ENCODE data around the gene UBE2K. TPM values are rescaled to one million over a fixed set of nuclear protein-coding genes. Genes with fewer than 3 reads are reported as not detected.
A peak's percentile ranks its signal among the peaks of the same experiment; 100 is the strongest.

The UBE2K gene
- total and polyA plus RNA-seq, 2 of the 13 experiments (the other 11 are each of a cell fraction or from before 2014, with no cell fraction given) = 36.2 to 81.0 TPM

GRCh38 chr4:39697740-39698423 lies at the start of gene UBE2K (continued):
- no peak for TF ChIP-seq REST (IDR thresholded peaks at IDR 0.05; ENCODE audit: borderline replicate concordance in 1 of 2, low read depth in 1 of 2, low read length in 2 of 2)
- no peak for TF ChIP-seq ZNF614 (CRISPR knock-in tag; IDR thresholded peaks at IDR 0.05; ENCODE audit: borderline replicate concordance)
- TF ChIP-seq ZSCAN12 (CRISPR knock-in tag; IDR thresholded peaks at IDR 0.05) = peak; percentile 79; the same call in 1 of the 2 replicates
- peak; percentile 90 for TF ChIP-seq SKI (IDR thresholded peaks at IDR 0.05; ENCODE audit: partially characterized antibody)
- no peak for TF ChIP-seq ZNF775 (CRISPR knock-in tag; IDR thresholded peaks at IDR 0.05; ENCODE audit: borderline replicate concordance)
- peak; percentile 60; the same call in 1 of the 2 replicates for TF ChIP-seq ZNF567 (CRISPR knock-in tag; IDR thresholded peaks at IDR 0.05; ENCODE audit: borderline replicate concordance)
- no peak for TF ChIP-seq ZNF530 (CRISPR knock-in tag; IDR thresholded peaks at IDR 0.05; ENCODE audit: low read depth)
- no peak for TF ChIP-seq ZNF572 (CRISPR knock-in tag; IDR thresholded peaks at IDR 0.05)
- TF ChIP-seq RBM39 (IDR thresholded peaks at IDR 0.05; ENCODE audit: low read depth, low read length, poor library complexity, severe bottlenecking) = peak; percentile 37
- no peak for TF ChIP-seq ZNF496 (CRISPR knock-in tag; IDR thresholded peaks at IDR 0.05; ENCODE audit: insufficient replicate concordance)
- peak; percentile 76; the same call in 1 of the 2 replicates for TF ChIP-seq ZNF564 (CRISPR knock-in tag; IDR thresholded peaks at IDR 0.05)
- peak; percentile 76 for TF ChIP-seq EED (CRISPR knock-in tag; IDR thresholded peaks at IDR 0.05)
- no peak for TF ChIP-seq RBAK (CRISPR knock-in tag; IDR thresholded peaks at IDR 0.05)
- no peak for TF ChIP-seq ZNF17 (CRISPR knock-in tag; IDR thresholded peaks at IDR 0.05)
- no peak for TF ChIP-seq JUN (CRISPR knock-in tag; IDR thresholded peaks at IDR 0.05)
- TF ChIP-seq THYN1 (CRISPR knock-in tag; IDR thresholded peaks at IDR 0.05; ENCODE audit: borderline replicate concordance, low read depth) = no peak
- TF ChIP-seq ZBTB26 (CRISPR knock-in tag; IDR thresholded peaks at IDR 0.05; ENCODE audit: borderline replicate concordance) = no peak
- peak; percentile 39; the same call in 1 of the 2 replicates for TF ChIP-seq ZC3H13 (CRISPR knock-in tag; IDR thresholded peaks at IDR 0.05)
- TF ChIP-seq NONO (IDR thresholded peaks at IDR 0.05) = no peak
- TF ChIP-seq NONO (CRISPR knock-in tag; conservative IDR thresholded peaks at IDR 0.05) = peak; percentile 66
- TF ChIP-seq HOXA7 (CRISPR knock-in tag; IDR thresholded peaks at IDR 0.05) = no peak
- TF ChIP-seq ZNF138 (CRISPR knock-in tag; IDR thresholded peaks at IDR 0.05; ENCODE audit: low read depth) = peak; percentile 81; the same call in 1 of the 2 replicates
- no peak for TF ChIP-seq SRSF4 (IDR thresholded peaks at IDR 0.05; ENCODE audit: low read depth, low read length, poor library complexity, severe bottlenecking)
- 0 out of 2 replicates have a peak, but pooled peaks have one; percentile 31 for TF ChIP-seq ZNF639 (CRISPR knock-in tag; conservative IDR thresholded peaks at IDR 0.05)

Measured in HepG2 (cell line).